H9 (cell line): ENCODE results near the gene MGAT5B. TPM values are rescaled to one million over a fixed set of nuclear protein-coding genes. Genes with fewer than 3 reads are reported as not detected.

Source experiments
- DNase-seq: peaks from one replicate; pipeline ENCODE4 v3.0.0-alpha.2; 2017
- H2AFZ ChIP-seq: one replicate; pipeline ENCODE4 v1.6.1; 2013; ENCODE audit warnings: mild to moderate bottlenecking, low read length, control low read depth, moderate library complexity
- H2AK5ac ChIP-seq: 2 replicates; pipeline ENCODE4 v1.6.1; 2013; ENCODE audit warnings: low read length, control low read depth, mixed read lengths; ENCODE audit not compliant: insufficient read length
- H2BK120ac ChIP-seq: one replicate; pipeline ENCODE4 v1.6.1; 2013; ENCODE audit warnings: low read depth, mild to moderate bottlenecking, low read length, control low read depth, inconsistent platforms; ENCODE audit not compliant: poor library complexity, severe bottlenecking
- H2BK12ac ChIP-seq: 2 replicates; pipeline ENCODE4 v1.6.1; 2013; ENCODE audit warnings: low read length, control low read depth, mixed read lengths, low read depth; ENCODE audit not compliant: insufficient read length
- H2BK15ac ChIP-seq: 2 replicates; pipeline ENCODE4 v1.6.1; 2013; ENCODE audit warnings: low read depth, low read length, control low read depth
- H2BK20ac ChIP-seq: one replicate; pipeline ENCODE4 v1.6.1; 2013; ENCODE audit warnings: low read depth, mild to moderate bottlenecking, low read length, control low read depth, inconsistent platforms; ENCODE audit not compliant: poor library complexity, severe bottlenecking
- H2BK5ac ChIP-seq: 2 replicates; pipeline ENCODE4 v1.6.1; 2013; ENCODE audit warnings: low read length, control low read depth, mixed read lengths; ENCODE audit not compliant: insufficient read length
- H3K14ac ChIP-seq: 2 replicates; pipeline ENCODE4 v1.6.1; 2013; ENCODE audit warnings: low read length, control low read depth; ENCODE audit not compliant: insufficient read depth
- H3K18ac ChIP-seq: 2 replicates; pipeline ENCODE4 v1.6.1; 2013; ENCODE audit warnings: low read depth, mild to moderate bottlenecking, mixed read lengths, low read length, control low read depth; ENCODE audit not compliant: insufficient read length
- H3K23ac ChIP-seq: 2 replicates; pipeline ENCODE4 v1.6.1; 2013; ENCODE audit warnings: low read length, control low read depth, mixed read lengths, low read depth; ENCODE audit not compliant: insufficient read length
- H3K23me2 ChIP-seq: 2 replicates; pipeline ENCODE4 v1.6.1; 2013; ENCODE audit warnings: low read depth, mild to moderate bottlenecking, mixed read lengths, low read length, control low read depth; ENCODE audit not compliant: insufficient read length, poor library complexity, severe bottlenecking
- H3K27ac ChIP-seq: 2 replicates; pipeline ENCODE4 v1.5.1; 2013; ENCODE audit warnings: low read length, control low read depth, mixed read lengths, low read depth; ENCODE audit not compliant: insufficient read length
- H3K27me3 ChIP-seq: 2 replicates; pipeline ENCODE4 v1.6.1; 2013; ENCODE audit warnings: low read length, control low read depth, inconsistent platforms; ENCODE audit not compliant: insufficient read depth
- H3K4ac ChIP-seq: 2 replicates; pipeline ENCODE4 v1.6.1; 2013; ENCODE audit warnings: low read depth, mild to moderate bottlenecking, control low read depth, inconsistent platforms, low read length, moderate library complexity
- H3K4me1 ChIP-seq: 2 replicates; pipeline ENCODE4 v1.6.1; 2013; ENCODE audit warnings: low read length, control low read depth, inconsistent platforms; ENCODE audit not compliant: insufficient read depth
- H3K4me2 ChIP-seq: 2 replicates; pipeline ENCODE4 v1.6.1; 2013; ENCODE audit warnings: low read length, control low read depth, mixed read lengths; ENCODE audit not compliant: insufficient read length, insufficient read depth
- H3K56ac ChIP-seq: 2 replicates; pipeline ENCODE4 v1.6.1; 2013; ENCODE audit warnings: low read depth, mild to moderate bottlenecking, mixed read lengths, low read length, control low read depth; ENCODE audit not compliant: insufficient read length
- H3K79me1 ChIP-seq: 2 replicates; pipeline ENCODE4 v1.6.1; 2013; ENCODE audit warnings: low read depth, mild to moderate bottlenecking, moderate library complexity, low read length, control low read depth, inconsistent platforms; ENCODE audit not compliant: insufficient read depth, poor library complexity, severe bottlenecking
- H3K79me2 ChIP-seq: 2 replicates; pipeline ENCODE4 v1.6.1; 2013; ENCODE audit warnings: low read length, control low read depth, inconsistent platforms; ENCODE audit not compliant: insufficient read depth
- H3K9ac ChIP-seq: 2 replicates; pipeline ENCODE4 v1.6.1; 2013; ENCODE audit warnings: low read length, control low read depth, mixed read lengths; ENCODE audit not compliant: insufficient read length; ENCODE audit errors: extremely low read depth
- H3K9me3 ChIP-seq: one replicate; pipeline ENCODE4 v1.6.1; 2013; ENCODE audit warnings: low read depth, low read length, inconsistent platforms; ENCODE audit not compliant: control insufficient read depth
- H3T11ph ChIP-seq: one replicate; pipeline ENCODE4 v1.6.1; 2013; ENCODE audit warnings: mild to moderate bottlenecking, low read length, control low read depth, inconsistent platforms
- H4K20me1 ChIP-seq: one replicate; pipeline ENCODE4 v1.6.1; 2013; ENCODE audit not compliant: control insufficient read depth, insufficient read length, insufficient read depth
- H4K5ac ChIP-seq: 2 replicates; pipeline ENCODE4 v1.6.1; 2013; ENCODE audit warnings: low read depth, mild to moderate bottlenecking, mixed read lengths, low read length, control low read depth; ENCODE audit not compliant: insufficient read length
- H4K8ac ChIP-seq: replicated peaks from 2 replicates; pipeline ENCODE4 v1.6.1; 2013; ENCODE audit warnings: low read length, control low read depth, mixed read lengths, low read depth; ENCODE audit not compliant: insufficient read length
- H4K91ac ChIP-seq: 2 replicates; pipeline ENCODE4 v1.6.1; 2013; ENCODE audit warnings: low read depth, mild to moderate bottlenecking, moderate library complexity, mixed read lengths, low read length, control low read depth; ENCODE audit not compliant: insufficient read length
- H3K27ac Mint-ChIP-seq, 3 experiments: 2 replicates in 2 of 3; 3 replicates in 1 of 3; pipeline ENCODE4 v1.8.0; 2020 to 2021; ENCODE audit warnings: mixed read lengths in 3 of 3, mild to moderate bottlenecking in 1 of 3, moderate library complexity in 1 of 3
- H3K27me3 Mint-ChIP-seq: 2 replicates; pipeline ENCODE4 v1.8.0; 2021; ENCODE audit warnings: low read depth, mild to moderate bottlenecking, moderate library complexity, mixed read lengths
- H3K36me3 Mint-ChIP-seq, 3 experiments: 2 replicates in 2 of 3; 3 replicates in 1 of 3; pipeline ENCODE4 v1.8.0; 2020 to 2021; ENCODE audit warnings: low read depth in 3 of 3, mixed read lengths in 3 of 3; ENCODE audit not compliant: insufficient read depth in 1 of 3
- H3K4me1 Mint-ChIP-seq, 2 experiments: 2 replicates each; pipeline ENCODE4 v1.8.0; 2020; ENCODE audit warnings: mixed read lengths in 2 of 2
- H3K4me3 Mint-ChIP-seq, 2 experiments: 2 replicates in 1 of 2; 3 replicates in 1 of 2; pipeline ENCODE4 v1.8.0; 2020 to 2021; ENCODE audit warnings: mild to moderate bottlenecking in 2 of 2, mixed read lengths in 2 of 2, moderate library complexity in 1 of 2
- H3K9me3 Mint-ChIP-seq, 2 experiments: 2 replicates in 1 of 2; 3 replicates in 1 of 2; pipeline ENCODE4 v1.8.0; 2020; ENCODE audit warnings: mild to moderate bottlenecking in 2 of 2, mixed read lengths in 2 of 2, moderate library complexity in 1 of 2
- CTCF ChIP-seq: fragments of 200-600 bp; sonication (generic); conservative IDR thresholded peaks from 3 replicates; pipeline ENCODE4 v1.8.0; 2021; ENCODE audit warnings: antibody characterized with exemption, mild to moderate bottlenecking
- WGBS: extraction: QIAGEN DNeasy Blood & Tissue Kit; methylation state at CpG from one replicate; pipeline ENCODE4 v1.1.7; 2013; ENCODE audit warnings: missing lambda C conversion rate, low lambda C conversion rate, mixed read lengths; ENCODE audit not compliant: insufficient read length; ENCODE audit errors: extremely low coverage; 5-methylcytosine and 5-hydroxymethylcytosine counted together
- total RNA-seq: library from RNA; stranded (reverse); gene quantifications from 2 replicates; pipeline ENCODE4 v1.2.1, GENCODE V29; 2021

Gene MGAT5B
- total RNA-seq, 1 experiment from 2014 or later = 4.9 TPM

GRCh38 chr17:76996741-76997694 is 128.8 kb downstream of the MGAT5B start:
- peak overlapping the region in 1 of 2 experiments; percentile 2; a peak in 2 of 5 replicates for H3K4me3 Mint-ChIP-seq

More at GRCh38 chr17:76996741-76997694, 128.8 kb downstream of the MGAT5B start:
- Histone ChIP-seq H3K4me2 (no peak overlapping the region), H3K9ac (no peak overlapping the region), H2AFZ (no peak overlapping the region), H3K23ac (no peak overlapping the region), H2BK20ac (no peak overlapping the region), H3K27me3 (no peaks in the 10 kb centered on the region), H3K14ac (no peak overlapping the region), H3K56ac (no peak overlapping the region), H2BK15ac (no peak overlapping the region; the same call in 1 of the 2 replicates), H3T11ph (no peak overlapping the region), H3K18ac (peak overlapping the region; percentile 52), H3K79me1 (no peaks in the 10 kb centered on the region), H3K4me1 (peaks cover 11% of the 10 kb centered on the region; the same call in 1 of the 2 replicates), H4K20me1 (no peaks in the 10 kb centered on the region), H3K27ac (no peak overlapping the region), H2BK12ac (no peak overlapping the region), H2BK120ac (no peak overlapping the region), H3K9me3 (no peaks in the 10 kb centered on the region), H2AK5ac (no peak overlapping the region), H4K5ac (no peak overlapping the region), H4K8ac (no peak overlapping the region), H3K23me2 (peaks cover 1% of the 10 kb centered on the region), H4K91ac (no peak overlapping the region), H3K79me2 (no peaks in the 10 kb centered on the region), H2BK5ac (no peak overlapping the region), H3K4ac (no peak overlapping the region)
- Mint-ChIP-seq H3K9me3 (no peaks in the 10 kb centered on the region; a peak in 1 of 5 replicates), H3K4me1 (peaks cover 39 to 58% of the 10 kb centered on the region in 2 experiments), H3K27ac (peak overlapping the region in 2 of 3 experiments; percentile 53 to 59; a peak in 3 of 7 replicates), H3K36me3 (no peaks in the 10 kb centered on the region), H3K27me3 (peaks cover 5% of the 10 kb centered on the region)
- WGBS = no CpG with 5 or more reads among the region's 16 CpGs
- no peak for TF ChIP-seq CTCF
- DNase-seq = no peak
